HepG2 (cell line): ENCODE results near the gene TEKT5. TPM values are rescaled to one million over a fixed set of nuclear protein-coding genes. Genes with fewer than 3 reads are reported as not detected.

Experiments
- HDAC2 ChIP-seq: sonication (generic); formaldehyde crosslinking; IDR thresholded peaks from 2 replicates; pipeline ENCODE4 v1.4.0; 2020; ENCODE audit warnings: missing genetic modification reagents
- HOXD1 ChIP-seq: sonication (generic); formaldehyde crosslinking; IDR thresholded peaks from 2 replicates; pipeline ENCODE4 v1.5.0; 2020; ENCODE audit warnings: missing genetic modification reagents
- POLR2A ChIP-seq, 2 experiments: IDR thresholded peaks; 2 replicates each; pipeline ENCODE4 v1.6.1; 2011; ENCODE audit warnings: low read depth in 2 of 2, low read length in 2 of 2, mild to moderate bottlenecking in 1 of 2, moderate library complexity in 1 of 2; ENCODE audit not compliant: insufficient read depth in 1 of 2
- PRPF4 ChIP-seq: fragments of 200-400 bp; formaldehyde crosslinking; IDR thresholded peaks from 2 replicates; pipeline ENCODE4 v1.6.1; 2016; ENCODE audit warnings: low read length, low read depth; ENCODE audit not compliant: poor library complexity, severe bottlenecking
- SMAD3 ChIP-seq: sonication (generic); formaldehyde crosslinking; IDR thresholded peaks from 2 replicates; pipeline ENCODE4 v1.4.0; 2020; ENCODE audit warnings: missing genetic modification reagents
- SSRP1 ChIP-seq: IDR thresholded peaks from 2 replicates; pipeline ENCODE4 v1.6.1; 2016; ENCODE audit warnings: control low read depth
- XRCC5 ChIP-seq: fragments of 200-400 bp; formaldehyde crosslinking; optimal IDR thresholded peaks from 2 replicates; pipeline ENCODE3; 2017; ENCODE audit warnings: mild to moderate bottlenecking, low read length
- ZNF337 ChIP-seq: sonication (generic); formaldehyde crosslinking; IDR thresholded peaks from 2 replicates; pipeline ENCODE4 v1.5.1; 2020; ENCODE audit warnings: missing genetic modification reagents, low read depth, mild to moderate bottlenecking, borderline replicate concordance
- polyA plus RNA-seq, 8 experiments: library from polyadenylated mRNA; depleted of rRNA in 3 of 8; stranded (reverse) in 7 of 8; unstranded in 1 of 8; fragments of >200 nt; fragmentation: Illumina TruSeq in 4 of 8; extraction: Trizol in 4 of 8; gene quantifications; 2 replicates each; pipeline versions ENCODE4 v1.2.1 to v1.2.3, GENCODE V29; 2011 to 2016; ENCODE audit warnings: low read depth in 4 of 8, missing spikeins in 1 of 8, mixed read lengths in 1 of 8; ENCODE audit not compliant: insufficient read depth in 1 of 8
- total RNA-seq, 5 experiments: library from RNA; depleted of rRNA; stranded (reverse); fragments of >200 nt; fragmentation: Illumina TruSeq; extraction: Trizol; gene quantifications; 2 replicates each; pipeline ENCODE4 v1.2.3, GENCODE V29; 2016; ENCODE audit warnings: low read depth in 1 of 5
- TF ChIP-seq, protein P1 (sequence below), 2 experiments: fragments of 450-650 bp in 1 of 2; sonication (generic) in 1 of 2; formaldehyde crosslinking in 1 of 2; IDR thresholded peaks; 2 replicates each; pipeline versions ENCODE4 v1.6.1 to v1.8.0; 2016 to 2022; ENCODE audit warnings: antibody characterized with exemption in 1 of 2, mild to moderate bottlenecking in 1 of 2, missing genetic modification reagents in 1 of 2
- TF ChIP-seq, protein P2 (sequence below): sonication (generic); formaldehyde crosslinking; IDR thresholded peaks from 2 replicates; pipeline ENCODE4 v1.4.0; 2020; ENCODE audit warnings: mild to moderate bottlenecking, missing genetic modification reagents
- TF ChIP-seq, protein P3 (sequence below): sonication (generic); formaldehyde crosslinking; IDR thresholded peaks from 2 replicates; pipeline ENCODE4 v1.4.0; 2020; ENCODE audit warnings: missing genetic modification reagents
- TF ChIP-seq, protein P4 (sequence below): sonication (generic); formaldehyde crosslinking; IDR thresholded peaks from 2 replicates; pipeline ENCODE4 v1.4.0; 2020; ENCODE audit warnings: missing genetic modification reagents, borderline replicate concordance

The TEKT5 gene
- total and polyA plus RNA-seq, 2 of the 13 experiments (the other 11 are each of a cell fraction or from before 2014, with no cell fraction given) = 0.16 TPM; not detected in 1

DNA sequence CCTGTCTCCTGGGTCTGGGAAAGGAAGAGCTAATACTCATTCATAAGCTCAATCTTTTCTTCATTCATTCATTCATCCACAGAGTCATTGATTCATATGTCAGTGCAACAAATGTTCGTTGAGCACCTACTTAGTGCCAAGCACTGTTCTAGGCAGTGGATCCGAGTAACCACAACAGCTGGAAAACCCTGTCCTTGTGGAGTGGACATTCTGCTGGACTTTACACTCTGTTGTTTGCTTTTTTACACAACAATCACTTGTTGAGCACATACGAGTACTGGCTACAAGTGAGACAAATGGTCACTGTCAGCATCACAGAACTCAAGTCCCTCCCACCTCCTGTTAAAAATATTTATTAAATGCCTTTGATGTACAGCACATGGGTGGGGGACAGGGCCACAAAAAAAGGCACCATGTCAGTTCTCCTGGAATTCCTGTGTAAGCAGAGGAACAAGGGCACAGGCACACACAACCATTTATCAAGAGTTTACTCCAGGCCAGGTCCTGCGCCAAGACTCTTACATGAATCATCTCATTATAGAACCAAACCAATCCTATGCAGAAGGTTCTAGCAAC lies 46.9 kb downstream of the TEKT5 start (continued):
- TF ChIP-seq, protein P1, sequence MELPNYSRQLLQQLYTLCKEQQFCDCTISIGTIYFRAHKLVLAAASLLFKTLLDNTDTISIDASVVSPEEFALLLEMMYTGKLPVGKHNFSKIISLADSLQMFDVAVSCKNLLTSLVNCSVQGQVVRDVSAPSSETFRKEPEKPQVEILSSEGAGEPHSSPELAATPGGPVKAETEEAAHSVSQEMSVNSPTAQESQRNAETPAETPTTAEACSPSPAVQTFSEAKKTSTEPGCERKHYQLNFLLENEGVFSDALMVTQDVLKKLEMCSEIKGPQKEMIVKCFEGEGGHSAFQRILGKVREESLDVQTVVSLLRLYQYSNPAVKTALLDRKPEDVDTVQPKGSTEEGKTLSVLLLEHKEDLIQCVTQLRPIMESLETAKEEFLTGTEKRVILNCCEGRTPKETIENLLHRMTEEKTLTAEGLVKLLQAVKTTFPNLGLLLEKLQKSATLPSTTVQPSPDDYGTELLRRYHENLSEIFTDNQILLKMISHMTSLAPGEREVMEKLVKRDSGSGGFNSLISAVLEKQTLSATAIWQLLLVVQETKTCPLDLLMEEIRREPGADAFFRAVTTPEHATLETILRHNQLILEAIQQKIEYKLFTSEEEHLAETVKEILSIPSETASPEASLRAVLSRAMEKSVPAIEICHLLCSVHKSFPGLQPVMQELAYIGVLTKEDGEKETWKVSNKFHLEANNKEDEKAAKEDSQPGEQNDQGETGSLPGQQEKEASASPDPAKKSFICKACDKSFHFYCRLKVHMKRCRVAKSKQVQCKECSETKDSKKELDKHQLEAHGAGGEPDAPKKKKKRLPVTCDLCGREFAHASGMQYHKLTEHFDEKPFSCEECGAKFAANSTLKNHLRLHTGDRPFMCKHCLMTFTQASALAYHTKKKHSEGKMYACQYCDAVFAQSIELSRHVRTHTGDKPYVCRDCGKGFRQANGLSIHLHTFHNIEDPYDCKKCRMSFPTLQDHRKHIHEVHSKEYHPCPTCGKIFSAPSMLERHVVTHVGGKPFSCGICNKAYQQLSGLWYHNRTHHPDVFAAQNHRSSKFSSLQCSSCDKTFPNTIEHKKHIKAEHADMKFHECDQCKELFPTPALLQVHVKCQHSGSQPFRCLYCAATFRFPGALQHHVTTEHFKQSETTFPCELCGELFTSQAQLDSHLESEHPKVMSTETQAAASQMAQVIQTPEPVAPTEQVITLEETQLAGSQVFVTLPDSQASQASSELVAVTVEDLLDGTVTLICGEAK (IDR thresholded peaks at IDR 0.05) = no peak
- TF ChIP-seq, protein P1 (CRISPR knock-in tag; IDR thresholded peaks at IDR 0.05) = peak; percentile 76; the same call in 1 of the 2 replicates
- TF ChIP-seq SSRP1 (CRISPR knock-in tag) (no peak; the same call in 1 of the 2 replicates), HOXD1 (CRISPR knock-in tag) (peak; percentile 98), XRCC5 (peak; percentile 89), SMAD3 (CRISPR knock-in tag) (peak; percentile 93), HDAC2 (peak; percentile 100), PRPF4 (no peak), POLR2A (IDR thresholded peaks at IDR 0.05; ENCODE audit: insufficient read depth in 1 of 2, low read depth in 2 of 2, low read length in 2 of 2) (0 out of 4 replicates have a peak, but pooled peaks of 1 of the 2 experiments have one; percentile 17), ZNF337 (CRISPR knock-in tag) (peak; percentile 98)
- TF ChIP-seq, protein P2, sequence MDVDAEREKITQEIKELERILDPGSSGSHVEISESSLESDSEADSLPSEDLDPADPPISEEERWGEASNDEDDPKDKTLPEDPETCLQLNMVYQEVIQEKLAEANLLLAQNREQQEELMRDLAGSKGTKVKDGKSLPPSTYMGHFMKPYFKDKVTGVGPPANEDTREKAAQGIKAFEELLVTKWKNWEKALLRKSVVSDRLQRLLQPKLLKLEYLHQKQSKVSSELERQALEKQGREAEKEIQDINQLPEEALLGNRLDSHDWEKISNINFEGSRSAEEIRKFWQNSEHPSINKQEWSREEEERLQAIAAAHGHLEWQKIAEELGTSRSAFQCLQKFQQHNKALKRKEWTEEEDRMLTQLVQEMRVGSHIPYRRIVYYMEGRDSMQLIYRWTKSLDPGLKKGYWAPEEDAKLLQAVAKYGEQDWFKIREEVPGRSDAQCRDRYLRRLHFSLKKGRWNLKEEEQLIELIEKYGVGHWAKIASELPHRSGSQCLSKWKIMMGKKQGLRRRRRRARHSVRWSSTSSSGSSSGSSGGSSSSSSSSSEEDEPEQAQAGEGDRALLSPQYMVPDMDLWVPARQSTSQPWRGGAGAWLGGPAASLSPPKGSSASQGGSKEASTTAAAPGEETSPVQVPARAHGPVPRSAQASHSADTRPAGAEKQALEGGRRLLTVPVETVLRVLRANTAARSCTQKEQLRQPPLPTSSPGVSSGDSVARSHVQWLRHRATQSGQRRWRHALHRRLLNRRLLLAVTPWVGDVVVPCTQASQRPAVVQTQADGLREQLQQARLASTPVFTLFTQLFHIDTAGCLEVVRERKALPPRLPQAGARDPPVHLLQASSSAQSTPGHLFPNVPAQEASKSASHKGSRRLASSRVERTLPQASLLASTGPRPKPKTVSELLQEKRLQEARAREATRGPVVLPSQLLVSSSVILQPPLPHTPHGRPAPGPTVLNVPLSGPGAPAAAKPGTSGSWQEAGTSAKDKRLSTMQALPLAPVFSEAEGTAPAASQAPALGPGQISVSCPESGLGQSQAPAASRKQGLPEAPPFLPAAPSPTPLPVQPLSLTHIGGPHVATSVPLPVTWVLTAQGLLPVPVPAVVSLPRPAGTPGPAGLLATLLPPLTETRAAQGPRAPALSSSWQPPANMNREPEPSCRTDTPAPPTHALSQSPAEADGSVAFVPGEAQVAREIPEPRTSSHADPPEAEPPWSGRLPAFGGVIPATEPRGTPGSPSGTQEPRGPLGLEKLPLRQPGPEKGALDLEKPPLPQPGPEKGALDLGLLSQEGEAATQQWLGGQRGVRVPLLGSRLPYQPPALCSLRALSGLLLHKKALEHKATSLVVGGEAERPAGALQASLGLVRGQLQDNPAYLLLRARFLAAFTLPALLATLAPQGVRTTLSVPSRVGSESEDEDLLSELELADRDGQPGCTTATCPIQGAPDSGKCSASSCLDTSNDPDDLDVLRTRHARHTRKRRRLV = no peak
- TF ChIP-seq, protein P3, sequence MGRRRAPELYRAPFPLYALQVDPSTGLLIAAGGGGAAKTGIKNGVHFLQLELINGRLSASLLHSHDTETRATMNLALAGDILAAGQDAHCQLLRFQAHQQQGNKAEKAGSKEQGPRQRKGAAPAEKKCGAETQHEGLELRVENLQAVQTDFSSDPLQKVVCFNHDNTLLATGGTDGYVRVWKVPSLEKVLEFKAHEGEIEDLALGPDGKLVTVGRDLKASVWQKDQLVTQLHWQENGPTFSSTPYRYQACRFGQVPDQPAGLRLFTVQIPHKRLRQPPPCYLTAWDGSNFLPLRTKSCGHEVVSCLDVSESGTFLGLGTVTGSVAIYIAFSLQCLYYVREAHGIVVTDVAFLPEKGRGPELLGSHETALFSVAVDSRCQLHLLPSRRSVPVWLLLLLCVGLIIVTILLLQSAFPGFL = no peak
- TF ChIP-seq, protein P4, sequence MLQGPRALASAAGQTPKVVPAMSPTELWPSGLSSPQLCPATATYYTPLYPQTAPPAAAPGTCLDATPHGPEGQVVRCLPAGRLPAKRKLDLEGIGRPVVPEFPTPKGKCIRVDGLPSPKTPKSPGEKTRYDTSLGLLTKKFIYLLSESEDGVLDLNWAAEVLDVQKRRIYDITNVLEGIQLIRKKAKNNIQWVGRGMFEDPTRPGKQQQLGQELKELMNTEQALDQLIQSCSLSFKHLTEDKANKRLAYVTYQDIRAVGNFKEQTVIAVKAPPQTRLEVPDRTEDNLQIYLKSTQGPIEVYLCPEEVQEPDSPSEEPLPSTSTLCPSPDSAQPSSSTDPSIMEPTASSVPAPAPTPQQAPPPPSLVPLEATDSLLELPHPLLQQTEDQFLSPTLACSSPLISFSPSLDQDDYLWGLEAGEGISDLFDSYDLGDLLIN (CRISPR knock-in tag) = no peak
